Right lobe of liver (tissue), 6 donors: ENCODE data around the gene KLHL26. TPM values are rescaled to one million over a fixed set of nuclear protein-coding genes. Genes with fewer than 3 reads are reported as not detected.

ENCODE experiments used
- ATAC-seq, 4 donors: fragments of 200-7000 bp; cut with Tn5 transposase; one replicate each; pipeline ENCODE4 v1.9.1; 2020; ENCODE audit warnings: mild to moderate bottlenecking in 4 of 4, moderate library complexity in 4 of 4
- DNase-seq, 3 donors: peaks; one replicate each; pipeline ENCODE4 v3.0.0-alpha.2; 2020
- H3K27ac ChIP-seq, 3 donors: fragments of 200-600 bp; one replicate each; pipeline ENCODE4 v1.8.0; 2022
- H3K27me3 ChIP-seq, 2 donors: fragments of 200-600 bp; one replicate each; pipeline ENCODE4 v1.8.0; 2022
- H3K36me3 ChIP-seq, 4 donors: fragments of 200-600 bp; sonication (generic) in 1 of 4; one replicate each; pipeline versions ENCODE4 v1.5.1 to v1.8.0; 2017 to 2022; ENCODE audit warnings: control low read depth in 1 of 4
- H3K4me1 ChIP-seq, 4 donors: fragments of 200-600 bp; sonication (generic) in 1 of 4; one replicate each; pipeline versions ENCODE4 v1.5.1 to v1.8.0; 2017 to 2022; ENCODE audit warnings: control low read depth in 1 of 4
- H3K4me3 ChIP-seq, 3 donors: fragments of 200-600 bp; one replicate each; pipeline ENCODE4 v1.8.0; 2022
- H3K9me3 ChIP-seq, 4 donors: fragments of 200-600 bp; sonication (generic) in 1 of 4; one replicate each; pipeline versions ENCODE4 v1.5.1 to v1.8.0; 2017 to 2022; ENCODE audit warnings: control low read depth in 1 of 4
- POLR2A ChIP-seq: fragments of 450-650 bp; IDR thresholded peaks from one replicate; pipeline ENCODE4 v1.6.1; 2017; ENCODE audit warnings: antibody characterized with exemption, mild to moderate bottlenecking
- whole genome bisulfite sequencing: methylation state at CpG from one replicate; pipeline ENCODE4 v1.1.6; 2018; ENCODE audit warnings: low coverage, low lambda C conversion rate; ENCODE audit not compliant: insufficient coverage; ENCODE audit errors: missing lambda C conversion rate; 5-methylcytosine and 5-hydroxymethylcytosine counted together
- intact Hi-C, 2 donors: fragments of 100-400 bp; cut with DNase I; formaldehyde crosslinking; loops; one replicate each; pipeline versions ENCODE4 v1.11.2 to v1.14.1; 2022
- total RNA-seq, 6 experiments: library from RNA; depleted of rRNA in 2 of 6; stranded (reverse); fragments of >200 nt in 2 of 6; fragmentation: NEBNext Ultra II Directional in 3 of 6; extraction: Animal tissue kit (Norgen Biotek cat#: 25700) in 3 of 6; gene quantifications; one replicate each; pipeline versions ENCODE4 v1.1.0 to v1.2.4, GENCODE V29; 2016 to 2023
- TF ChIP-seq, protein P1 (sequence below), 4 donors: fragments of 200-600 bp in 3 of 4; fragments of 450-650 bp in 1 of 4; IDR thresholded peaks; one replicate each; pipeline versions ENCODE4 v1.5.1 to v1.8.0; 2016 to 2022; ENCODE audit warnings: antibody characterized with exemption in 4 of 4, mild to moderate bottlenecking in 2 of 4
- donor health status: DM: no; HTN: yes; CAD: no.
- donor health status: DM: no; HTN: no; CAD: no.
- donor health status: DM: no; HTN: no; CAD: no.
- donor health status: DM: no; HTN: yes; CAD: no.
- donor health status: DM: no; HTN: yes; CAD: no.

KLHL26 gene
- total RNA-seq, 6 experiments from 2014 or later, result 3.8 to 5.0 (median 4.7) TPM

DNA sequence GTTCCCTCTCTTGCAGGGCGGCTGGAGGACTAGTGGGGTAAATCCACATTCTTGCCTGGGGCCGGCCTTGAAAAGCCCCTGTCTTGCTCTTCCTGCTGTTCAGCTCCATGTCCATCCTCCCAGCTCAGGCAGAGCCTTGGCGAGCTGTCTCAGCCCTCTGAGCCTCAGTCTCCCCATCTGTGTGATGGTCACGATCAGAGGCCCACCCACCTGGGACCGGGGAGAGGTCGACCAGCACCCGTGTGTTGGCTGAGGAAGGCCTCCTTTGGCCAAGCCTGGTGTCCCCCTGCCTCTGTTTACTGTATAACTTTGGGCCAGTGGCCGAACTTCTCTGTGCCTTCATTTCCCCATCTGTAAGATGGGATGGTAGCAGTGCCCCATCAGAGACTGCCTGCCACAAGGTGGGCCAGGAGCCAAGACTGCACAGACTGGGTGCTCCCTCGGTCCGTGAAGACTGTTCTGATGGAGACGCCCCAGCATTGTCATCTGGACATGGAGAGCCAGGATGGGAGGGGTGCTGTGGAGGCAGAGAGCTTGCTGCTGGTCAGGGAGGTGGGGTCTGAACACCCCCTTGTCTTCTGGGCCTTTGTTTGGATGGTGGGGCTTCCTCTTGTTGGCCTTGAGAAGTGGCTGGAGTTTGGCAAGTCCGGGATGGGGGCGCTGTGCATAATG, 18.5 kb downstream of the KLHL26 start:
- no peak for DNase-seq
- no peaks in the 10 kb centered on the region for H3K27me3 ChIP-seq
- H3K36me3 ChIP-seq, result no peaks in the 10 kb centered on the region
- H3K4me3 ChIP-seq, result no peak overlapping the region
- no peak for ATAC-seq
- no peaks in the 10 kb centered on the region for H3K9me3 ChIP-seq
- TF ChIP-seq POLR2A, result no peak
- TF ChIP-seq, protein P1, sequence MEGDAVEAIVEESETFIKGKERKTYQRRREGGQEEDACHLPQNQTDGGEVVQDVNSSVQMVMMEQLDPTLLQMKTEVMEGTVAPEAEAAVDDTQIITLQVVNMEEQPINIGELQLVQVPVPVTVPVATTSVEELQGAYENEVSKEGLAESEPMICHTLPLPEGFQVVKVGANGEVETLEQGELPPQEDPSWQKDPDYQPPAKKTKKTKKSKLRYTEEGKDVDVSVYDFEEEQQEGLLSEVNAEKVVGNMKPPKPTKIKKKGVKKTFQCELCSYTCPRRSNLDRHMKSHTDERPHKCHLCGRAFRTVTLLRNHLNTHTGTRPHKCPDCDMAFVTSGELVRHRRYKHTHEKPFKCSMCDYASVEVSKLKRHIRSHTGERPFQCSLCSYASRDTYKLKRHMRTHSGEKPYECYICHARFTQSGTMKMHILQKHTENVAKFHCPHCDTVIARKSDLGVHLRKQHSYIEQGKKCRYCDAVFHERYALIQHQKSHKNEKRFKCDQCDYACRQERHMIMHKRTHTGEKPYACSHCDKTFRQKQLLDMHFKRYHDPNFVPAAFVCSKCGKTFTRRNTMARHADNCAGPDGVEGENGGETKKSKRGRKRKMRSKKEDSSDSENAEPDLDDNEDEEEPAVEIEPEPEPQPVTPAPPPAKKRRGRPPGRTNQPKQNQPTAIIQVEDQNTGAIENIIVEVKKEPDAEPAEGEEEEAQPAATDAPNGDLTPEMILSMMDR (IDR thresholded peaks at IDR 0.05), result no peak
- WGBS, result 100% methylated on average over 1 of the region's 13 CpGs
- no peak overlapping the region for H3K27ac ChIP-seq
- no peaks in the 10 kb centered on the region for H3K4me1 ChIP-seq
- intact Hi-C loops, result no loop called here

- H3K27ac ChIP-seq, result no peak overlapping the region
These were observed 19.7 kb downstream of the KLHL26 start for GRCh38 chr19:18656337-18657086.

DNA sequence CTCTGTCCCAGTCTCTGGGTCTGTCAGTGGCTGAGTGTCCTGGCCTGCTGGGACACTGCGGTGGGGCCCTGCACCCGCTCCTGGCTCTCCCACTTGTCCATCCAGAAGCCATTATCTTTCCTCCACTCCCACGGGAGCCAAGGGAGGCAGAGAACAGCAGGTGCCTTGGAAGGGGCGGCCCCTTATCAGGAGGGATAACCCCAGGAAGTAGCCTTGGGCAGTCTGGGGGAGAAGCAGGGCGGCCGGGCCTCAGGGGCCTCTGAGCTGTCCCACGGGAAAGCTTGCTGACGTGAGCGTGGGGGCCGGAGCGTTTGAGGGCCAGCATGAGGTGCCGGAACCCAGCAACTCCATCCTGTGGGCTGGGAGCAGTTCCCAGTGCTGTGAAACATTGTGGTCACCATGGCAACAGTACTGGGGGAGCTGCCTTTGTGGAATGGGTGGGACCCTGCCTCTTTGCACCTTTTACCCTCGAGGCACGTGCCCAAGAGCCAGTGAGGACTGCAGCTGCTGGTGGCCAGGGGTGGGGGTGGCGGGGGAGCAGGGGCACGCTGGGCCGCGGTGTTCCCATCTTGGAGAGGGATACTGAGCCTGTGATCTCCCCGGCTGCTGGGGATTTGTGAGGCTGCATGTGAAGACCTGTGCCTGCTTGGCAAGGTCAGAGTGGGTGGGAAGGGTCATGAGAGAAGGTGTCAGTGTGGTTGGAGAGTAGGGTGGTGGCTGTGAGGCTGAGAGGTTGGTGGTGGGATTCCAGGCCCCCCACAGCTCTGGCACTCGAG, 20.9 kb downstream of the KLHL26 start:
- H3K36me3 ChIP-seq, result no peaks in the 10 kb centered on the region
- TF ChIP-seq POLR2A, result no peak
- TF ChIP-seq, protein P1 (IDR thresholded peaks at IDR 0.05), result no peak
- H3K27me3 ChIP-seq, result no peaks in the 10 kb centered on the region
- H3K4me3 ChIP-seq, result no peak overlapping the region
- 53% methylated on average over 4 of the region's 20 CpGs for WGBS
- no peak overlapping the region for H3K27ac ChIP-seq
- DNase-seq (no peak), ATAC-seq (peak in 1 of 4 donors; percentile 18)
- no peaks in the 10 kb centered on the region for H3K9me3 ChIP-seq
- H3K4me1 ChIP-seq, result no peaks in the 10 kb centered on the region
- intact Hi-C loops, result no loop called here

More at GRCh38 chr19:18656337-18657086, 19.7 kb downstream of the KLHL26 start:
- WGBS, result no CpG with 5 or more reads among the region's 19 CpGs
- H3K4me1 ChIP-seq, result no peaks in the 10 kb centered on the region
- no peaks in the 10 kb centered on the region for H3K27me3 ChIP-seq
- no peaks in the 10 kb centered on the region for H3K36me3 ChIP-seq
- intact Hi-C loops, result no loop called here
- TF ChIP-seq POLR2A, result no peak
- TF ChIP-seq, protein P1 (IDR thresholded peaks at IDR 0.05), result no peak
- no peaks in the 10 kb centered on the region for H3K9me3 ChIP-seq
- H3K4me3 ChIP-seq, result no peak overlapping the region
- no peak for DNase-seq
- ATAC-seq, result peak in 2 of 4 donors; percentile 30 to 36

- H3K27ac ChIP-seq, result no peak overlapping the region
- no peaks in the 10 kb centered on the region for H3K9me3 ChIP-seq
- TF ChIP-seq POLR2A, result no peak
- TF ChIP-seq, protein P1 (IDR thresholded peaks at IDR 0.05), result no peak
- no peaks in the 10 kb centered on the region for H3K36me3 ChIP-seq
- DNase-seq, result no peak
- WGBS, result 82% methylated on average over 4 of the region's 4 CpGs
- ATAC-seq, result no peak
- no peak overlapping the region for H3K4me3 ChIP-seq
- H3K4me1 ChIP-seq, result no peaks in the 10 kb centered on the region
- H3K27me3 ChIP-seq, result no peaks in the 10 kb centered on the region
- intact Hi-C loops, result no loop called here
These were observed 21.6 kb downstream of the KLHL26 start for GRCh38 chr19:18658366-18658855.
